GM19023 (cell line): ENCODE measurements around the gene RHBG.
"Not testable (repeated sequence)": the region's sequence is repeated elsewhere in the genome, so short reads cannot be mapped to it uniquely, and the experiment has no call there.

Experiments used
- ATAC-seq: cut with Tn5 transposase; IDR thresholded peaks from one replicate; pipeline ENCODE4 v1.9.1; 2021; ENCODE audit warnings: mild to moderate bottlenecking, moderate library complexity; ENCODE audit not compliant: unreplicated experiment

The RHBG gene

DNA sequence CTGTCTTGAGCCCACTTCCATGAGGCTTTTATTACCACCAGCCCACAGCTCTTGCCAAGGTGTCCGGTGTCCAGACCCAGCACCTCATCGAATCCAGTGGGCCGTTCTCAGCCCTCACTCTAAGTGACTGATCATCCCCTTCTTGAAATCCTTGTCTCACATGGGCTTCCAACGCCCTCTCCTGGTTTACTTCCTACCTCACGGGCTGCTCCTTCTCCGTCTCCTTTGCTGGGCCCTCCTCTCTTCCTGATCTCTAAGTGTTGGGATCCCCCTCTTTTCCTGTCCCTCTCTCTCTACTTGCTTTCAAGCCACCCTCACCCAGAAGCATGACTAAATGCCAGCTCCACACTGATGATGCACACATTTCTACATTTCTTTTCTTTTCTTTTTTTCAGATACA, 9.0 kb upstream of the RHBG start:
- no peak for ATAC-seq

DNA sequence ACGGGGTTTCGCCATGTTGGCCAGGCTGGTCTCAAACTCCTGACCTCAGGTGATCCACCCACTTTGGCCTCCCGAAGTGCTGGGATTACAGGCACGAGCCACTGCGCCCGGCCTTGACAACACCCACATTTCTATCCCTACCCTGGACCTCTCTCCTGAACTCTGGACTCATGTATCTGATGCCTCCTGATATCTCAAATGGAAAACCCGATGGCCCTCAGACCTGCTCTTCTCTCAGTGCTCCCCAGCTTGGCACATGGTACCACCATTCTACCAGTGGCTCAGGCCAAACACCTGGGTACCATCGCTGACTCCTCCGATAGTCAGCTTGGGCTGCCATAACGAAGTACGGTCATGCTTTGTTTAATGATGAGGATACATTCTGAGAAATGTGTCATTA, 8.5 kb upstream of the RHBG start:
- no peak for ATAC-seq

DNA sequence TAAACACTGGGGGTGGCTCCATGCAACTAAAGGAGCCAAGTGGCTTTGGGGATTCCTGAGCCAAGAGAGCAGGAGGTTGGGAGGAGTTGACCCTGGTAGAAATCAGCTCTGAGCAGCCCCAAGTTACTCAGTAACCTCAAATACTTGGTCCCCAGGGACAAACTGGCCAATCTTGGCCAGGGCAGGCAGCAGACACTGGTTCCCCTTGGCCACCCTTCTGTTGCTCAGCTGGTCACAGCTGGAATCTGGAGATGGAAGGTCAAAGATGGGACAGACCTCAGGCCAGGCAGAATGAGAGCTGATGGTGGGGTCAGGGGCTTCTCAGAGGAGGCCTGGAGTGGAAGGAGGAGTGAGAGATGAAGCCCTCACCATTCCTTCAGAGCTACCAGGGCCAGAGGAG, 3.3 kb upstream of the RHBG start:
- ATAC-seq: no peak

DNA sequence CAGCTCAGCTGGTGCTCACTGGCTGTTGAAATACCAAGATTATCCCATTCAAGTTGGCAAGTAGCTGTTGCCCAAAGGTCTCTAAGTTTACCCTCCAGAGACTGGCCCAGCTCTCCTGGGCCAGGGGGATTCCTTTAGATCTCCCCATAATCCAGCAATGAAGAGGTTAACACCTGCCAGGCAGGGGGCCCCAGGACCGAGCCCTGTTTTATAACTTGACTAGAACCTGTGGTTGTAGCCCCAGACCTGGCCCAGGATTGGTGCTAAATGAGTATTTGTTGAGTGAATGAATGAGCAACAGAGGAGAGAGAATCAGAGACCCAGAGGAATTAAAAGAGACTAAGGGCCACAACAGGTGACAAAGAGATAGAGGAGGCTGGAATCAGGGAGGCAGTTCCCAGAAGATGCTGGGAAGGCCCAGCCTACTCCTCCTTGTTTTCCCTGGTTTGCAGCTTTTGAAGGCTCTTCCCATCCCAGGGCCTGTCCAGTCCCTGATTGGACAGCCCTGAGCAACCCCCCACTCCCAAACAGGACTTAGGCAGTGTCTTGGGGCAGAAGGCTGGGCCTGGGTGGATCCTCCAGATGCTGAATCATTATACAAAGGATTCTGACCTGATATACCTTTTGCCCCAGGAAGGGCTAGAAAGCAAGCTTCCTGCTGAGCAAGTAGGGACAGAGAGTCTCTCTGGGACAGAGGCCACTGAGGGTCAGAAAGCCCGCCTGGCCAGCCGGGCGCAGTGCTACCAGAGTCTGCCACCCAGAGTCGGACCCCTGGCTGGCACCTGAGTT, 2.4 kb upstream of the RHBG start:
- no peak for ATAC-seq

DNA sequence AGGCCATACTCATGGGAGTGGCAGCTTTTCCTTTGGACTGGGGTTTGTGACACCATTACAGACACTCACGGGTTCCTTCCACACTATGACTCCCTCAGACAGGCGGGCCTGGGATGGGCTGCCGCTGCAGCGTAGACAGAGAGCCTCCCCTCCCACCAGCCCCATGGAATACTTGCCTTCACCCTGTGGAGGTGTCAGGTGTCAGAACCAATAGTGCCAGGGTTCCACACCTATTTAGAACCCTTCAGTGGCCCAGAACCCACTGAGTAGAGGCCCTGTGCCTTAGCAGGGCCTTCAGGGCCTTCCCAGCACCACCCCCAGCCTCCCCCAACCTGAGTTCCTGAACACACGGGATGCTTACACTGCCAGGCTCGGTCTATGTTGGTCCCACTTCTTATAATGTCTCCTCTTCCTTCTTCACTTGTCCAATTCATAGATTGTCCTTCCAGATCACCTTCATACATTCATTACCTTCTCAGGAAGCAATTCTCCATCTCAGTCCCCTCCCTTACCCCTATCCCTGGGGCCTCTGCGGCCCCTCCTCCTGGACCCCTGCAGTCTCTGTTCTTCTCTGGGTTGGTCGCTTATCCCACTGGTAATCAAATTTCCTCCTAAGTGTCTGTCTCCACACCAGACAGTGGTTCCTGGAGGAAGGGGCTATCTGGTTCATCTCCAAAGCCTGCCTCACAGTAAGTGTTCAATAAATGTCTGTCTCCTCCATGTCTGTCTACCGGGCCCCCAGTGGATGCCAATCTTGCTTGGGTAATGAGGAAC, 1.4 kb upstream of the RHBG start:
- no peak for ATAC-seq

DNA sequence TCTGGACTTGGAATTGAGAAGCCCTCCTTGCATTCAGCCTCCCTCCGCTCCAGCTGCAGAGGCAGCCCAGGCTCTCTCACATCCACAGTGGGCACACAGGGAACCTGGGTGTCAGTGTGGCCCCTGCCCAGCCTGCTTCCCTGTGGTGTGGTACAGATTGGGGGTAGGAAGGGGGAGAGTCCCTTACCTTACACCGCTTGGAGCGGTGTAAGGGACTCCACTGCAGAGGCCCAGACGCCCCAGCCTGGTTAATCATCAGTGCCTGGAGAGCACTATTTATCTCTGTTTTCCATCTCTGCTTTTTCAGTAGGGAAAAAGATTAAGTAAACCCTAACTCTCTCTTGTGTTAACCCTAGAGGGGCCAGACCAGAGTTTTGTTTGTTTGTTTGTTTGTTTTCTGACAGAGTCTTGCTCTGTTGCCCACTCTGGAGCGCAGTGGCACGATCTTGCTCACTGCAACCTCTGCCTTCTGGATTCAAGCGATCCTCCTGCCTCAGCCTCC, 803 bp upstream of the RHBG start:
- ATAC-seq: no peak

DNA sequence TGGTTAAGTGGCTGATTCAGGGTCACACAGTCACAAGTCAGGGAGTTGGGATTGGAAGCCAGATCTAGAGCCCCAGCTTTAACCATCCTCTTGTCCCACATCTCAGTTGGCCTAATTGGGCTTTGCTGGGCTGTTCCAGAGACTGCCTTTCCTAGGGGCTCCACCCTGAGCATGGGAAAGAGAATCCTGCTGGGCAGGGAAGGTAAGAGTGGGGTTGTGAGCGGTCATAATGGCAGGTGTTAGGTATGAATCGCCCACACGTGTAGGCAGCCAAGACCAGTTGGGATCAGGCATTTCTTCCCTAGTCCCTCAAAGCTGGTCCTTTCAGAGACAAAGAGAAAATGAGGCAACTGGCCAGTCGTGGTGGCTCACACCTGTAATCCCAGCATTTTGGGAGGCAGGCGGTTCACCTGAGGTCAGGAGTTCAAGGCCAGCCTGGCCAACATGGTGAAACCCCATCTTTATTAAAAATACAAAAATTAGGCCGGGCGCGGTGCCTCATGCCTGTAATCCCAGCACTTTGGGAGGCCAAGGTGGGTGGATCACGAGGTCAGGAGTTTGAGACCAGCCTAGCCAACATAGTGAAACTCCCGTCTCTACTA, 775 bp downstream of the RHBG start:
- ATAC-seq: not testable (repeated sequence)

DNA sequence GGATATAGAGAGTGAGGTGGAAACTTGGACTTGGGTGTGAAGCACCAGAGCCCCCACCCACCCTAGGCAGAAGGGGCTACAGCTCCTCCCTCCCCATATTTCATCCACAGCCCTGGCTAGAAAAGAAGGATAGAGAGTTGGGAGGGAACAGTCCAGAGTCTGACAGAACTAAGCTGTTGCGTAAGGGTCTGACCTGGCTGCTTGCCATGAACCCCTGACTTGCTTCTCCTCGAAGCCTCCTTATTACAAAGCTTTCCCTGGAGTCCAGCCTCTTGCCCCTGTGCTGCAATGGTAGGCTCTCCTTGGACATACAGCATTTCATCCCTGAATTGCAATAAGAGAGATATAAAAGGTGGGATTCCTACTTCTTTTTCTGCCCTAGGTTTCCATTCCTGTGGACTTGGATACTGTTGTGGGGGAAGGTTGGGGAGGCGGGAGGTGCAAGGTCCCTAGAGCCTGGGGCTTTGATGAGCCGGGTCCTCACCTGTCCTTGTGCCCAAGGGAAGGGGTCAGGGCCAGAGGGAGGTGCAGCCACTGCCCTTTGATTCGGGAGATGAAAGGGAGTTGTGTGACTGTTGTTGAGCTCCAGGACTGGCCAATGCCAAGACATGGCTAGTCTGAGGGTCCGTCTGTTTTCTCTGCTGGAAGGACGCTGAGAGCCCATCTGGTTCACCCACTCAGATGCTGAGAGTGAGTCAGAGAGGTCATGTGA, 2.7 kb downstream of the RHBG start:
- no peak for ATAC-seq

DNA sequence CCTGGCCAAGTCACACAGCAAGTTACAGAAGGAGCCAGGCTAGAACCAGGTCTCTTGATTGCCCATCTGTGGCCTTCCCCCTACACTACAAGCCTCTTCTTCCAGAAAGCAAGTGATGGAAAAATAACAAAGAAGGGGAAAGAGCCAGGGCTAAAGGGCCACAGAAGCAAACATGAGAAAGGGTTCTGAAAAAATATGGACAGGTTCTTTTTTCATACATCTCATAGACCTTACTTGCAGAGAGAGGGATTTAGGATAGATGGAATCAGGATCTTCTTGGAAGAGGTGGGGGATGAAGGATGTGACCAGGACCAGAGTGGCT, 3.2 kb downstream of the RHBG start:
- no peak for ATAC-seq

DNA sequence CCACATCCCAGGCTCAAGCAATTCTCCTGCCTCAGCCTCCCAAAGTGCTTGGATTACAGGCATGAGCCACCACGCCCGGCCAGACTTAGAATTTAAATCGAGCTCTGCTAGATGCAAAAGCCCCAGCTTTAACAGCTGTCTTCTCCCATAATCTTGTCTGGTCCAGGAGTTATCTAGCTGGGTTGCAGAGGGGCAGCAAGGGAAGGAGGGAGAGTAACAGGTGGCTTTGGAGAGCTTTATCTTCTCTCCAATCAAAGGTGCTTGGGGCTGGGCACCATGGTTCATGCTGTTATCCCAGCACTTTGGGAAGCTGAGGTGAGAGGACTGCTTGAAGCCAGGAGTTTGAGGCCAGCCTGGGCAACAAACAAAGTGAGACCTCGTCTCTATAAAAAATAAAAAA, 3.9 kb downstream of the RHBG start:
- no peak for ATAC-seq

DNA sequence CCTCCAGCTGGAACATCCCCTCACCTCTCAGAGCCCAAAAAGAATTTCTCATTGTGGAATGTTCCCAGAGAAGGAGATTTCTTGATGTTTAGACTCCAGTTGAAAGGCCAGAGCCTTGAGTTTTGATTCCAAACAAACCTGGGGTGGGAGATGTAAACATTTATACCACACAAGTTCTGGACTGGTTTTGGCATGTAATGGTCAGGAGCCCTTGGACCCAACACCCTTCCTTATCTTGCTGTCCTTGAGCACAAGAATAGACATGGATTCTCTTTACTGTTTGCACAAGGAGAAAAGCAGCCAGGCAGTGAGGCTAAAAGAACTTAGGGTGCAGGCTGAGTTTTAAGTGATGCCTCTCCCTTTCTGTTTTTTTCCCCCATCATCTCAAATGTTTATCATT, 4.5 kb downstream of the RHBG start:
- no peak for ATAC-seq

DNA sequence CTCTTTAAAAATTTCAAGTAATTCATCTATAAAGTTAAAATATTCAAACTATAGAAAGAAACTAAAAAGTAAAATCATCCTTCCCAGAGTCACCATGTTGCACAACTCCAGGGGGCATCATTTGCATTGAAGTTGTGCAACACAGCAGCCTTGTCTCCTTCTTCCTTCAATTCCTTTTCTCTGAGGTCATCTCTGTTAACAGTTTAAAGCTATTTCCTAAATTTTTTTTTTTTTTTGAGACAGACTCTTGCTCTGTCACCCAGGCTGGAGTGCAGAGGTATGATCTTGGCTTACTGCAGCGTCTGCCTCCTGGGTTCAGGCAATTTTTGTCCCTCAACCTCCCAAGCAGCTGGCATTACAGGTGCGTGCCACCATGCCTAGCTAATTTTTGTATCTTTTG, 7.1 kb downstream of the RHBG start:
- no peak for ATAC-seq

DNA sequence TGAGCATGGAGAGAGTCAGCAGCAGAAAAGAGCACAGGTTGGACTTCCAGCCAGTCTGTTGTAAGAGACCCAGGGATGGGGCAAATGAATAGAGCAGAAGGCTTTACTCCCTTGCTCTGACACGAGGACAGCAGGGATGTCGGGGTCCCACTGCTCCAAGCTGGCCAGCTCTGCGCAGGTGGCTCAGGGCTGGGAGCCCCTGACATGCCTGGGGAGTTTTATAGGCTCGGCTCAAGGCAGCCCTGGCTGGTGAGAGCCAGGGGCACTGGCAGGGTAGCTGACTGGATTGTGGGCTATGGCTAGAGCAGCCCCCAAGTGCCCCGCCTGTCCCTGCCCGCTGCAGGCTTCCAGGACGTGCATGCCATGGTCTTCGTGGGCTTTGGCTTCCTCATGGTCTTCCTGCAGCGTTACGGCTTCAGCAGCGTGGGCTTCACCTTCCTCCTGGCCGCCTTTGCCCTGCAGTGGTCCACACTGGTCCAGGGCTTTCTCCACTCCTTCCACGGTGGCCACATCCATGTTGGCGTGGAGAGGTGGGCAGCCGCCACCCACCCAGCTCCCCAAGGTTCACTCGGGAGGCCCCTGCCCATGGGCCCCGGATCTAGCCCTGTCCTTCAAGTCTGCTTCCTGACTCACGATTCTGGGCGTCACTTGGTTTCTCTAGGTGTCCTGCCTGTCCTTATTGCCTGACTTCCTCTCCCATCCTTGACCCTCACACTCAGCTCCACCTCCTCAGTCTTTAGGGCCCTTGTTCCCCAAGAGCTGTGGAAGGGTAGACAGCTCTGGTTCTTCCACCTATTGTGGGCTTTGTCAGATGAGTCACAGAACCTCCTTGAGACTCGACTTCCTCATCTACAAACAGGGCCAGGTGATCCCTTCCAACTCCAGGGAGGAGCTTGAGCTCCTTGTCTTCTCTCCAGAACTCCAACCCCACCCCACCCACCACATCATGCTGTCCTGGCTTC, 8.2 kb downstream of the RHBG start:
- ATAC-seq: no peak

DNA sequence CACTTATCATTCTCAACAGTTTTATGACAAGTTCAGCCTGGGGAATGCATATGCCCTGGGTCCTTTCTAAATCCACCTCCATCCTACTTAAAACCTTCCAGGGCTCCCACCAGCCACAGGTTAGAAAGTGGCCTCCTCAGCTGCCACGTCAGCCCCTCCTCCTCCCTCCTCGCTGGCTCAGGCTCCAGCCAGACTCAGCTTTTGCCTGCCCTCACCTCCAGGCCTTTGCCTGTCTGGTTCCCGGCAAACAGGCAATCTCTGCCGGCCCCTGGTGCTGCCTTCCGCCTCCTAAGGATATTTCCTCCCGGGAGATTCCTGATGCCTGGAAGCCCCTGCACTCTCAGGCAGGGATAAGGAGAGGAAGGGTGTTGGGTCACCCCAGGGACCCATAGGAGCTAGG, 9.5 kb downstream of the RHBG start:
- ATAC-seq: no peak

DNA sequence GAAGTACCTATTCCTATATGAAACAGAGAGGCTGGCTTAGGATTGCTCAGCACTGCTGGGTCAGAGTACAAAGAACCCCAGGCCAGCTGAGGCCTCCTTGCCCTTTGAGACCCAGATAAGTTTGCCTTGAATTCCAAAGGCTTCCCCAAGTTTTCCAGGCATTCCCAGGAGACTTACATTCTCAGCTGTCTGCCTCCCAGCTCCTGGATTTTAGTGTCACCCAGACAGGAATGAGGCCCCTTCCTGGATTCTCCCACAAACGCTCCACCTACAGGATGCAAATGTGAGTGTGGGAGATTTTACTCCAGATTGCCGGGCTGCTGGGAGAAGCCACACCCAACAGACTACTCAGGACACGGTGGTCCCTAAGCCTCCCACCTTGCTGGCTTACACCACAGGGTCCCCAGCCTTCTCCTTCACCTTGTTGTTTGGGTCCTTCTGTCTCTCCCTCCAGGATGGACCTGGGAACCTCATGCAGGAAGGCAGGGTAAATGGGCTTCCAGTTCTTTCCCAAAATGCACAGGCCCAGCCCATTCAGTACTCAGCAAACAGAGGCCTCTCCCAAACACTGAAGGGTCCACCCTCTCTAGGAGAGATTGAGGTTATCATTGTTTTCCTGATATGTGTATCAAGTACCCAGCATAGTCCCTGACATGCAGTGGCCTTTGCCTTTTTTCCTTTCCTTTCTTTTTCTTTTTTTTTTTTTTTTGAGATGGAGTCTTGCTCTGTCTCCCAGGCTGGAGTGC, 10.6 kb downstream of the RHBG start:
- no peak for ATAC-seq

DNA sequence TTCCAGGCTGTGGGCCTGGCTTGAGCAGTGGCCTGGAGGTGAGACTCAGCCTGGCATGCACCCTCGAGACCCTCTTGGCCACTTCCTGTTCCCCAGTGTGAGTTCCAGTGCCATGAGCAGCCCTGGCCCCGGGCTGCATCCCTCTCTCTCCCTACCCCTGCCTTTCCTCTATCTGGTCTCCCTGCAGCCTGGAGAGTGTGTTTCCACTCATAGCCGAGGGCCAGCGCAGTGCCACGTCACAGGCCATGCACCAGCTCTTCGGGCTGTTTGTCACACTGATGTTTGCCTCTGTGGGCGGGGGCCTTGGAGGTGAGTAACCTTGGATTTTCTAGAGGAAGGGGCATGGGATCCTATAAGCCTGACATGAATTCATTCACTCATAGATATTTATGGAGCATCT, 13.6 kb downstream of the RHBG start:
- no peak for ATAC-seq

DNA sequence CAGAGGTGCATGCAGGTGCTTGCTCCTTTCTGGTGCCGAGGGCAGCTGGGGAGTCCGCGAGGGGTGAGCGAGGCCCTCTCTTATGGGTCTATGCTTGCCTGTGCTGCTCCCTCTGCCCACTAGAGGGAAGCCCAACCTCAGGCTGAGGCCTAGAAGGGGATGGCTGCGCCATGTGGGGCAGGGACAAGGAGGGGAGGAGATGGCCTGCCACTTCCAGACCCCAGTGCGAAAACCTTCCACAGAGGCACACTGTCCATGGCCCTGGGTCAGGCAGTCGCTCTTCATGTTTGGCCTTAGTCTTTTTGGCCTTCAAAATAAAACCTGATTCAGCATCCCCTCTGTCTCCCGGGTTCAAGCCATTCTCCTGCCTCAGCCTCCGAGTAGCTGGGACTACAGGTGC, 14.0 kb downstream of the RHBG start:
- peak; percentile 69 for ATAC-seq

DNA sequence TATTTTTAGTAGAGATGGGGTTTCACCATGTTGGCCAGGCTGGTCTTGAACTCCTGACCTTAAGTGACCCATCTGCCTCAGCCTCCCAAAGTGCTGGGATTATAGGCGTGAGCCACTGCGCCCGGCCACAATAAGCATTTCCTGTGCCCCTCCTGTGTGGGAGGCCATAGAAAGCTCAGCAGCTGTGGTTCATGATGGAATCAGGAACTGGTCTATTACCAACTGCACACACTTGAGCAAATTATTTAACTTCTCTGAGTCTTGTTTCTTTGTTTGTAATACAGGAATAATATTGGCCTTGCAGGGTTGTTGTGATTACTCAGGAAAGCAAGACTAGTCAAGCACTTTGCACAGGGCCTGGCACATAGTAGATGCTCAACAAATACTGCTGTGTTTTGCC, 15.0 kb downstream of the RHBG start:
- ATAC-seq: no peak

DNA sequence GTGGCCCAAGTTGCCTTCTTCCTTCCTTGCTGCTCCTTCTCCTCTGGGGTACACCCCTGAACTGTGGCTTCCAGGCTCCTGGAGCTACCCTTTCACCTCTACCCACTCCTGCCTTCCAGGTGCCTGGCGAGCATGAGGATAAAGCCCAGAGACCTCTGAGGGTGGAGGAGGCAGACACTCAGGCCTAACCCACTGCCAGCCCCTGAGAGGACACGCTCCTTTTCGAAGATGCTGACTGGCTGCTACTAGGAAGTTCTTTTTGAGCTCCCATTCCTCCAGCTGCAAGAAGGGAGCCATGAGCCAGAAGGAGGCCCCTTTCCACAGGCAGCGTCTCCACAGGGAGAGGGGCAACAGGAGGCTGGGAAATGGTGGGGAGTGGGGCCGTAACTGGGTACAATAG, 15.6 kb downstream of the RHBG start:
- no peak for ATAC-seq
